Esophagus squamous epithelium (tissue), 5 donors: Measurements from ENCODE around the gene SYT9. TPM values are rescaled to one million over a fixed set of nuclear protein-coding genes. Genes with fewer than 3 reads are reported as not detected.
A peak's percentile ranks its signal among the peaks of the same experiment; 100 is the strongest.

ENCODE experiments used
- DNase-seq: peaks from one replicate; lab custom pipeline; 2025; lab: John Stamatoyannopoulos, UW
- H3K27ac ChIP-seq, 4 donors: fragments of 200-600 bp; sonication (generic); one replicate each; pipeline ENCODE4 v1.5.1; 2016 to 2019; ENCODE audit warnings: mild to moderate bottlenecking in 1 of 4
- H3K27me3 ChIP-seq, 4 donors: fragments of 200-600 bp; sonication (generic); 1 replicate in 3 of 4; 2 replicates in 1 of 4; pipeline versions ENCODE4 v1.5.1 to v1.6.0; 2017 to 2021; ENCODE audit warnings: antibody characterized with exemption in 1 of 4
- H3K36me3 ChIP-seq, 3 donors: fragments of 200-600 bp; sonication (generic); one replicate each; pipeline ENCODE4 v1.5.1; 2016 to 2019
- H3K4me1 ChIP-seq, 3 donors: fragments of 200-600 bp; sonication (generic); one replicate each; pipeline ENCODE4 v1.5.1; 2017 to 2019
- H3K4me3 ChIP-seq, 4 donors: fragments of 200-600 bp; sonication (generic); 1 replicate in 3 of 4; 2 replicates in 1 of 4; pipeline ENCODE4 v1.5.1; 2016 to 2019; ENCODE audit warnings: mild to moderate bottlenecking in 2 of 4, moderate library complexity in 1 of 4
- H3K9me3 ChIP-seq, 3 donors: fragments of 200-600 bp; sonication (generic); one replicate each; pipeline ENCODE4 v1.5.1; 2016 to 2019
- CTCF ChIP-seq, 6 experiments: fragments of 450-650 bp in 4 of 6; fragments of 200-600 bp in 2 of 6; sonication (generic) in 2 of 6; IDR thresholded peaks; one replicate each; pipeline ENCODE4 v1.5.1; 2016 to 2019; ENCODE audit warnings: antibody characterized with exemption in 6 of 6, mild to moderate bottlenecking in 4 of 6, moderate library complexity in 4 of 6
- POLR2A ChIP-seq, 4 donors: fragments of 450-650 bp; IDR thresholded peaks; one replicate each; pipeline ENCODE4 v1.6.1; 2017; ENCODE audit warnings: antibody characterized with exemption in 4 of 4, mild to moderate bottlenecking in 4 of 4, moderate library complexity in 3 of 4
- WGBS, 2 donors: methylation state at CpG; one replicate each; pipeline ENCODE4 v1.1.5; 2018; 5-methylcytosine and 5-hydroxymethylcytosine counted together
- intact Hi-C: fragments of 100-400 bp; cut with DNase I; formaldehyde crosslinking; loops from one replicate; pipeline ENCODE4 v1.15.0; 2022
- total RNA-seq, 4 donors: library from RNA; depleted of rRNA; stranded (reverse); fragments of >200 nt; gene quantifications; one replicate each; pipeline ENCODE4 v1.1.0, GENCODE V29; 2016
- donor health status: DM: yes; HTN: yes; CAD: no.

Gene SYT9
- total RNA-seq, 4 donors from 2014 or later: 0.19 TPM; not detected in 3

GRCh38 chr11:7436146-7436545 is 184.4 kb downstream of the SYT9 start:
- 76 to 81% methylated on average over 1 of the region's 1 CpG for WGBS, 2 donors
- TF ChIP-seq POLR2A (IDR thresholded peaks at IDR 0.05) (no peak), CTCF (IDR thresholded peaks at IDR 0.05) (no peak)
- intact Hi-C loops: no loop called here

DNA sequence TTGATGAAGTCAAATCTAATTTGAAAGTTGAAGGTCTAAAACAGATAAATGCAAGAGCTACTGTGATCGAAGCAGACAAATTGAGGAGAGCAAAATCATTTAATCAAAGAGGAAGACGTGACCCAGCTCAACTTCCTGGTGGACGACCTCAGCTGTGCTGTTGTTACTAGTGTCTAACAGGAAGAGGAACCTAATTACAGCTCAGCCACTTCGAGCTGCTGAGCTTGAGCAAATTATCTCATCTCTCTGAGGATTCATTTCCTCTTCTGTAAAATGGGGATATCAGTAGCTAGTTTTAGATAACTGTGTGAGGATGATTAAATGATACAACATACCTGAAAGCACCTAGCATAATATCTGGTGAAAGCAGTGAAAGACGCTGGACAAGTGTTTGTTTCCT is 185.0 kb downstream of the SYT9 start:
- 34 to 35% methylated on average over 5 of the region's 5 CpGs for WGBS, 2 donors
- DNase-seq: no peak
- TF ChIP-seq POLR2A (IDR thresholded peaks at IDR 0.05) (no peak), CTCF (IDR thresholded peaks at IDR 0.05) (no peak)
- H3K4me3 ChIP-seq: no peak overlapping the region
- no peaks in the 10 kb centered on the region for H3K27me3 ChIP-seq
- no peak overlapping the region for H3K27ac ChIP-seq
- H3K36me3 ChIP-seq: no peaks in the 10 kb centered on the region
- no peaks in the 10 kb centered on the region for H3K9me3 ChIP-seq
- intact Hi-C loops: no loop called here
- peaks cover 0 to 6% (median 0%) of the 10 kb centered on the region in 3 donors for H3K4me1 ChIP-seq

More at GRCh38 chr11:7436146-7436545, 184.4 kb downstream of the SYT9 start:
- Histone ChIP-seq H3K4me1 (peaks cover 0 to 6% (median 0%) of the 10 kb centered on the region in 3 donors), H3K36me3 (no peaks in the 10 kb centered on the region), H3K27ac (no peak overlapping the region), H3K9me3 (no peaks in the 10 kb centered on the region), H3K27me3 (no peaks in the 10 kb centered on the region), H3K4me3 (no peak overlapping the region)
- DNase-seq: no peak

DNA sequence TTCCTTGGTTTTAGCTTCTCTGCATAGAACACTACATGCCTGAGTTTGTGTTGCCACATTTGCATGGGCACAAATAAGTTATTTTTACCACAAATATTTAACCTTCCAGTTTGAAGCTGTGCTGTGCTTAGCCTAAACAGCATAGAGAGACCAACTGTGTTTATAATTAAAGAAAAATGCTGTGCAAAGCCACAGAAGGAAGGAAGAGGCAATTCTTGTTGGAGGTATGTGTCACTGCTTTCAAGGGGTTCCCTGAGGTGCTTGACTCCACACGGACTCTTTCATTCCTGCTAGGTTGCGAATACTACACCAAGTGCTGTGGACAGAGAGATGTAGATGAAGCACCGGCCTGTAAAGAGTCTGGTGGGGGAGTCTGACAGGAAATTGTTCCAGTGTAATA is 186.0 kb downstream of the SYT9 start:
- no peaks in the 10 kb centered on the region for H3K36me3 ChIP-seq
- no peak overlapping the region for H3K4me3 ChIP-seq
- H3K27ac ChIP-seq: no peak overlapping the region
- 77 to 100% methylated on average over 1 to 3 of the region's 3 CpGs for WGBS, 2 donors
- H3K27me3 ChIP-seq: no peaks in the 10 kb centered on the region
- H3K4me1 ChIP-seq: peaks cover 0 to 6% (median 0%) of the 10 kb centered on the region in 3 donors
- no peak for DNase-seq
- TF ChIP-seq POLR2A (IDR thresholded peaks at IDR 0.05) (no peak), CTCF (IDR thresholded peaks at IDR 0.05) (no peak)
- H3K9me3 ChIP-seq: no peaks in the 10 kb centered on the region
- intact Hi-C loops: no loop called here

- peaks cover 0 to 6% (median 0%) of the 10 kb centered on the region in 3 donors for H3K4me1 ChIP-seq
- no peaks in the 10 kb centered on the region for H3K9me3 ChIP-seq
- no peak for DNase-seq
- no peaks in the 10 kb centered on the region for H3K36me3 ChIP-seq
- H3K27me3 ChIP-seq: no peaks in the 10 kb centered on the region
- no peak overlapping the region for H3K27ac ChIP-seq
- intact Hi-C loops: no loop called here
- 73 to 88% methylated on average over 3 of the region's 3 CpGs for WGBS, 2 donors
- TF ChIP-seq POLR2A (IDR thresholded peaks at IDR 0.05) (no peak), CTCF (IDR thresholded peaks at IDR 0.05) (no peak)
- no peak overlapping the region for H3K4me3 ChIP-seq
These were observed 188.1 kb downstream of the SYT9 start for GRCh38 chr11:7439746-7440320.

DNA sequence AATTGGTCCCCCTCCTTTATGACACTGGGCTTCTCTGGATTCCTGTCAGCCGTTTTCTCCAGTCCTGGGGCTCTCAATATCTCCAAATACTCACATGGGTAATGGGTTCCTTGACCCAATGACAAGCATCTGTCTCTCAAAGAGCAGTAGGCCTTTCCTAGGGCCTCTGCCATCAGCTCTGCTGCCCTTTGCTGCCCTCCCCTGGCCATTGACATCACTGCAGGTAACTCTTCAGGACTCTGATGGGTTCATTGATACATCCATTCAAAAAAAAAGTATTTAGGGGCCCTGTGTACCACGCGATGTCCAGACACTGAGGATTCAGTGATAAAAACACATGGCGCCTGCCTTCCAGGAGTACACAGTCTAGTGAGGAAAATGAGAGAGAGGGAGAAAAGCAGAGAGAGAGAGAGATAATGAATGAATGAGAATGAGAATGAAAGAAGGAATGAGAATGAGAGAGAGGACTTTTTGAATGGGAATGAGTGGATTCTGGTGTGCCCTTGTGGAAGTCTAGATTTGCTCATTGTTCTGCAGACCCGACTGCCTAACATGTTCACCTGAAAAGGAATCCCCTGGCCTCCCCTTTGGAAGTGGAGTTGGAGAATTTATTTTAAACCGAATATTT is 191.0 kb downstream of the SYT9 start:
- H3K4me1 ChIP-seq: peaks cover 0 to 6% (median 0%) of the 10 kb centered on the region in 3 donors
- no peaks in the 10 kb centered on the region for H3K9me3 ChIP-seq
- H3K27ac ChIP-seq: no peak overlapping the region
- no peaks in the 10 kb centered on the region for H3K36me3 ChIP-seq
- WGBS, 2 donors: 26 to 32% methylated on average over 6 of the region's 6 CpGs
- intact Hi-C loops: no loop called here
- H3K4me3 ChIP-seq: no peak overlapping the region
- TF ChIP-seq CTCF (IDR thresholded peaks at IDR 0.05): peak; percentile 60 to 78 (median 73)
- no peak for TF ChIP-seq POLR2A (IDR thresholded peaks at IDR 0.05)
- no peak for DNase-seq
- no peaks in the 10 kb centered on the region for H3K27me3 ChIP-seq
